DND-41 (cell line): Measurements from ENCODE around the gene ITGA1.

Experiments
- EZH2 ChIP-seq: IDR thresholded peaks from 3 replicates; pipeline ENCODE4 v1.6.1; 2012; ENCODE audit warnings: borderline replicate concordance, low read depth, mild to moderate bottlenecking, moderate library complexity, low read length, inconsistent platforms; ENCODE audit not compliant: severe bottlenecking
- TF ChIP-seq, protein P1 (sequence below): IDR thresholded peaks from 2 replicates; pipeline ENCODE4 v1.5.1; 2012; ENCODE audit warnings: borderline replicate concordance, low read length, moderate library complexity, mild to moderate bottlenecking; ENCODE audit not compliant: poor library complexity, severe bottlenecking; ENCODE audit errors: extremely low read depth

DNA sequence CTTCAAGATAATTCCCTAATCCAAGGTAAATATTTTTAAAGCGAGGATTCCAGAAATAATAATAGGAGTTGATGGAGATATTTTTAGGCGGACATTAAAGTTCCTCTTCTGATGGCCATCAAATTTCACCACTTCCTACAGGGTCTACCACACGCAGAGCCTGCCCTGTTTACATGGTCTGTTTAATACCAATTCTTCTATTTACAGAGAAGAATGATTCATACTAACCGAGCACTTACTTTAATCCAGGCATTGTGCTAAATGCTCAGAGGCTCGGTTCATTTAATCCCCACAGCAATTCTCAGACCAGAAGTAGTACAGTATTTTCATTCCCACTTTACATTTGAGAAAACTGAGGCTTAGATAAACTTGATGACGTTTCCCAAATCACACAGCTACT lies 3.0 kb upstream of the ITGA1 start:
- TF ChIP-seq, protein P1, sequence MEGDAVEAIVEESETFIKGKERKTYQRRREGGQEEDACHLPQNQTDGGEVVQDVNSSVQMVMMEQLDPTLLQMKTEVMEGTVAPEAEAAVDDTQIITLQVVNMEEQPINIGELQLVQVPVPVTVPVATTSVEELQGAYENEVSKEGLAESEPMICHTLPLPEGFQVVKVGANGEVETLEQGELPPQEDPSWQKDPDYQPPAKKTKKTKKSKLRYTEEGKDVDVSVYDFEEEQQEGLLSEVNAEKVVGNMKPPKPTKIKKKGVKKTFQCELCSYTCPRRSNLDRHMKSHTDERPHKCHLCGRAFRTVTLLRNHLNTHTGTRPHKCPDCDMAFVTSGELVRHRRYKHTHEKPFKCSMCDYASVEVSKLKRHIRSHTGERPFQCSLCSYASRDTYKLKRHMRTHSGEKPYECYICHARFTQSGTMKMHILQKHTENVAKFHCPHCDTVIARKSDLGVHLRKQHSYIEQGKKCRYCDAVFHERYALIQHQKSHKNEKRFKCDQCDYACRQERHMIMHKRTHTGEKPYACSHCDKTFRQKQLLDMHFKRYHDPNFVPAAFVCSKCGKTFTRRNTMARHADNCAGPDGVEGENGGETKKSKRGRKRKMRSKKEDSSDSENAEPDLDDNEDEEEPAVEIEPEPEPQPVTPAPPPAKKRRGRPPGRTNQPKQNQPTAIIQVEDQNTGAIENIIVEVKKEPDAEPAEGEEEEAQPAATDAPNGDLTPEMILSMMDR, result no peak
- no peak for TF ChIP-seq EZH2
